Skeletal muscle satellite cell (primary cell): ENCODE data around the gene ZFAND4. TPM values are rescaled to one million over a fixed set of nuclear protein-coding genes. Genes with fewer than 3 reads are reported as not detected.
"Not testable (repeated sequence)": the region's sequence is repeated elsewhere in the genome, so short reads cannot be mapped to it uniquely, and the experiment has no call there.

Source experiments
- H3K27me3 ChIP-seq: 2 replicates; pipeline ENCODE4 v1.7.0; 2013; ENCODE audit warnings: low read length; ENCODE audit not compliant: control insufficient read depth, insufficient read depth
- H3K36me3 ChIP-seq: 2 replicates; pipeline ENCODE4 v1.7.0; 2013; ENCODE audit warnings: mild to moderate bottlenecking, control low read depth, low read length; ENCODE audit not compliant: insufficient read depth
- H3K4me1 ChIP-seq: 2 replicates; pipeline ENCODE4 v1.7.0; 2013; ENCODE audit warnings: low read length; ENCODE audit not compliant: control insufficient read depth, insufficient read depth
- H3K4me2 ChIP-seq: 2 replicates; pipeline ENCODE4 v1.7.0; 2013; ENCODE audit warnings: mild to moderate bottlenecking, low read length
- H3K4me3 ChIP-seq: 2 replicates; pipeline ENCODE4 v1.7.0; 2013; ENCODE audit warnings: low read length
- H3K9ac ChIP-seq: 2 replicates; pipeline ENCODE4 v1.7.0; 2013; ENCODE audit warnings: mild to moderate bottlenecking, low read depth, low read length, moderate library complexity
- H3K9me3 ChIP-seq: replicated peaks from 2 replicates; pipeline ENCODE4 v1.7.0; 2013; ENCODE audit warnings: mild to moderate bottlenecking, control low read depth, low read length
- total RNA-seq: library from RNA; depleted of rRNA; stranded (reverse); fragments of >200 nt; gene quantifications from 2 replicates; pipeline ENCODE4 v1.2.3, GENCODE V29; 2012; rRNA removed

Gene ZFAND4
- 4.6 and 5.9 TPM in 2 replicates for total RNA-seq

DNA sequence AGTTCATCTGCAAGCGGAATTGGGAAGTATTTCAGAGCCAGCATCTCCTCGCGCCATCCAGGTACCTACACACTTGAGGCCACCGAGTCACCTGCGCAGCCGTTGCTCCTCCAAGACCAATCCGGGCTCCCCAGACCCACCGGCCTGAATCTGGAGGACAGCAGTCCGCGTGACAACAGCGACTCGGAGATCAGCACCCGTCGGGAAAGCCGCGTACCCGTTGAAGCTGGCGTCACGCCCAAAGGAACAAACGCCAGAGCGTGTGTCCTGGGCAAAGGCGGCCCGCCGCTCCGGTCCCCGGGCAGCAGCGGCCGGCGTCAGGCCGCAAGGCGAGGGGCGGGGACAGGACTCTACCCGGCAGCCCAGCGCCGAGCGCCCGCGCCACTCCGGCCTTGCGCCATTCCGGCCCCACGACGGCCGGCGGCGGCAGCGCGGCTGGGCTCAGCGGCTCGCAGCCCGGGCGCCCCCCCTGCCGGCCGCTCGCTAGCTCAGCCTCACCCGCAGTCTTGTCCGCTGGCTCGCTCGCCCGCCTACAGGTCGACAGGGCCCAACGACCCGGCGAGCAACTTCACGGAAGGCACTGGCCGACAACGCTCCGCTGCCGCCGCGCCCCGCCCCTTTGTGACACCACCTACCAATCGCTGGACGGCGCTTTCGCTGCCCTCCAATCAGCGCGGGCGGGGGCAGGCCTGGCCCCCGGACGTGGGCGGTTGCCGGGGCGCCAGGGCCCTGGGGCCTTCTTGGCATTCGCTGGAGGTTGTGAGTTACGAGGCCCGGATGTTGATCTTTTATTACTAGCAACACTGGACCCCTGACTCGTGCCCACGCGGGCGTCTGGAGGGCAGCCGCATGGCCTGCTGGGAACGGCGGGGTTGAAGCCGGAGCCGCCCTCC is at the start of gene ZFAND4:
ZFAND4 (minus strand) TSS at position 592 of the 893 bp plus-strand sequence. CDS start 9,047 bp downstream, outside the sequence.
- H3K4me2 ChIP-seq = peak within 1 kb of the TSS; percentile 90
- no peaks in the 10 kb centered on the region for H3K9me3 ChIP-seq
- H3K4me3 ChIP-seq = peak within 1 kb of the TSS; percentile 94
- H3K4me1 ChIP-seq = peaks cover 5% of the 10 kb centered on the region
- H3K9ac ChIP-seq = peak within 1 kb of the TSS; percentile 90
- H3K36me3 ChIP-seq = no peaks in the 10 kb centered on the region
- no peaks in the 10 kb centered on the region for H3K27me3 ChIP-seq

DNA sequence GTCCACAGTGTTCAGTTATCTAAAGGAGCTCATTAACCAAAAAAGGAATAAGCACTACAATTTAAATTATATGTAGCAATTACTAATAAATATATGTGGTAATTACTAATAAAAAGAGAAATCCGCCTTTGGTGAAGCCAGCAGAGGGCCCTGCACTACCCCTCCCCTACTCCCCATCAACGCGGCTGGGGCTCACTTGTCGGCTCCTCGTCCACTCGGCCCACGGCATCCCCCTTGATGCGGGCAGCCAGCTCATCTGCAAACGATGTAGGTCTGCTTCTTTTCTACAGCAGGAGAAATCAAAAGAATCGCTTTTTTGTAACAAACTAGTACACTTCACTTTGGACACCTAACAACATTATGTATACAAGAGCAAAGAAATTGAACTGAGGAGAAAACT is 48.9 kb upstream of the ZFAND4 start:
- not testable (repeated sequence) for H3K9ac ChIP-seq, H3K27me3 ChIP-seq, H3K9me3 ChIP-seq, H3K4me2 ChIP-seq, H3K4me3 ChIP-seq, H3K4me1 ChIP-seq, H3K36me3 ChIP-seq

DNA sequence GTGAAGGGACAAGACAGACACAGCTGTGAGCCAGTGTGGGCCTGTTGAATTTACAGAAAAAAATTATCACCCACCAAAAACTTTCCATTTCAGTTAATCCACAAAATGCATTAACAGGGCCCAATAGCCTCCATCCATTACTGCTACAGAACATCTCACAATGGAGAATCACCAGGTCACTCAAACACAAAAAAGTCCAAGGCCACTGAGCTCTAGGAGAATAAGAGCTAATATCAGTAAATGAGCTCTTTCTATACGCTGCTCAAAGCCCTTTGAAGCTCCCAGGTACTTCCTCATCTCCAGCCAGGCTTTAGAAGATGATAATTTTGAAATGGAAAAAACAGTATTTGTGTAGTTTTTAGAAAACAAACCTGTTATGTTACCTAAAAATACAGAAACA is 45.1 kb upstream of the ZFAND4 start:
- H3K4me1 ChIP-seq, H3K27me3 ChIP-seq, H3K36me3 ChIP-seq, H3K4me3 ChIP-seq, H3K9me3 ChIP-seq, H3K9ac ChIP-seq, H3K4me2 ChIP-seq: not testable (repeated sequence)

DNA sequence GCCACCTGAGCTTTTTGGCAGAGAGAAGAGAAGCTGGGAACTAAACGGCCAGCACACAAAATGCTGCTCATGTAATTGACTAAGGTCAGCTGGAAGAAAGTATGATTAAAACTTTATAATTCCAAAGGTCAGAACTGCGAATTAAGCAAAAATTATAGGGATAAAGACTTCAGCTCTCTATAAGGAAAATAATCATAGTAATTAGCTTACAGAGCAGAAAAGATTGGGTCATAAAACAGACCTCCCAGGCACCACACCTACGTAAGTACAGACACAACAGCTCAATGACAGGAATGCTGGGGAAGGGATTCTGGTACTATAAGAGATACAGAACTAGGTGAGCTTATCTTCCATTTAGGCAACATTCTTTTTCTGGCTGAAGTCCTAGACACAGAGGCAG is 44.5 kb upstream of the ZFAND4 start:
- H3K4me1 ChIP-seq, H3K4me3 ChIP-seq, H3K4me2 ChIP-seq, H3K27me3 ChIP-seq, H3K9me3 ChIP-seq, H3K36me3 ChIP-seq, H3K9ac ChIP-seq: not testable (repeated sequence)

DNA sequence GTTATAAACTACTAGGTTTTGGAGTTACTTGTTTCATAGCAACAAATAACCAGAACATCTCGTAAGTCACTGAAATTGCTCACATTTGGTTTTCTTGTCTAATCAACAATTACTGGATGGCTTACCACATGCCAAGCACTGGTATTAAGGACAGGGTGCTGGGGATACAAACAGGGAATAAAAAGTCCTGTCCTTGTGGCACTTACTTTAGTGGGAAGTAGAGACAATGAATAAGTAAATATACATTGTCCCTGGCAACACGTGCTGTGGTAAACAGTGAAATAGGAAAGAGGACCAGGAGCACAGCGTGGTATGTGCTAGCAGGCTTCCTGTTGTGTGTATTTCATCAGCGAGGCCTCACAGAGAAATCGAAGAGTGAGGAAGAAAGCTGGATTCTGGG is 38.7 kb upstream of the ZFAND4 start:
- not testable (repeated sequence) for H3K4me1 ChIP-seq, H3K36me3 ChIP-seq, H3K27me3 ChIP-seq, H3K4me2 ChIP-seq, H3K9ac ChIP-seq, H3K4me3 ChIP-seq, H3K9me3 ChIP-seq

DNA sequence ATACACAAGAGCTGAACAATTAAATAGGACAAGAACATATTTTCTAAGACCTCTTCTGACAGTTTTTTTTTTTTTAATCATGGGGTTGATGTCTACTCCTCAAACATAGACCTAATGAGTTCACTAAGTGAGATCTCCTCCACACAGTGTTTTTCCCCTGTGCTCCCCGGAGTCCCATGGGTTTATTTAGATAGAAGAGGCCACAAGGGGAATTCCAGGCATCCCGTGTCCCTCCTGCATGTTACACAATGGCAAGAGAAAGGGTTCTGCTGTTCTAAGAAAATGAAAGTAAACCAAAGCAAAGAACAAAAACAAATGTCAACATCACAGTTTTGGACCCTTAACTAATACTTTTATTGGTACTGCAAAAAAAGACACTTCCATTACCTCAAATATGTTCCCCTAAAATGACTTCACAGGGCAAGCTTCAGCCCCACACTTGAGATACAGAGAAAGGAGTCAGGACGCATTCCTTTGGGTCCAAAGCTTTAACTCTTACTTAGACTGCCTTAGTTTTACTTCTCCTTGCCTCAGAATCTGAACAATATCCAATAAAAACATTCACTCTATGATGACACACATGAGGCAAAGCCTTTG is 37.7 kb upstream of the ZFAND4 start:
- H3K4me1 ChIP-seq, H3K27me3 ChIP-seq, H3K9ac ChIP-seq, H3K36me3 ChIP-seq, H3K4me3 ChIP-seq, H3K9me3 ChIP-seq, H3K4me2 ChIP-seq: not testable (repeated sequence)

DNA sequence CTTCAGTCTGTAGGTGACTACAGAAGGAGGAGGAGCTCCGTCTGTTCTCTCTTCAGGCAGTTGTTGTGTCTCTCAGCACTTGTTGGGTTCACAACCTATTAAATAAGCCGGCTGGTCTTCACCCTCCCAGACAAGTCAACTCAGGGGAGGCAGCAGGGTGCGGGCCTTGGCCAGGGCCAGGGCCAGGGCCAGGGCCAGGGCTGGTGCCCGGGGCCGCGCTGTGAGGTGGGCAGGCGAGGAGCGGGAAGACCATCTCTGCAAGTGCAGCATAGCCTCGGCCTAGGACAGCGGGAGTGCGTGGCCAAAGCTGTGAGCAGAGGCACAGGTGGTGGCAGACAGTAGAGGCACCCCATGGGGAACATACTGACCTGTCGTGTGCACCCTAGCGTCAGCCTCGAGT is 5.9 kb upstream of the ZFAND4 start:
- H3K4me1 ChIP-seq, H3K4me2 ChIP-seq, H3K27me3 ChIP-seq, H3K4me3 ChIP-seq, H3K9ac ChIP-seq, H3K36me3 ChIP-seq, H3K9me3 ChIP-seq: not testable (repeated sequence)

DNA sequence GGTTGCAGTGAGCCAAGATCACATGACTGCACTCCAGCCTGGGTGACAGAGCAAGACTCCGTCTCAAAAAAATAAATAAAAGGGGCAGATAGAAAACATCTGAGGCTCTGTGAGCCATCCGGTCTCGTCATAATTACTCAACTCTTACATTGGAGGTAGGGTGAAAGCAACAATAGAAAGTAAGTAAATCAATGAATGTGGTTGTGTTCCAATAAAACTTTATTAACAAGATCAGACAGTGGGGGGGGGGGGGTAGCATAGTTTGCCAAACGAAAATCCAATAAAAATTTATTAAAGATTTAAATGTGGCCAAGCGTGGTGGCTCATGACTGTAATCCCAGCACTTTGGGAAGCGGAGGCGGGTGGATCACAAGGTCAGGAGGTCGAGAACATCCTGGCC is 2.8 kb upstream of the ZFAND4 start:
- Histone ChIP-seq H3K9ac (no peak overlapping the region), H3K27me3 (no peaks in the 10 kb centered on the region), H3K9me3 (no peaks in the 10 kb centered on the region), H3K4me1 (peaks cover 5% of the 10 kb centered on the region), H3K36me3 (no peaks in the 10 kb centered on the region), H3K4me3 (no peak overlapping the region), H3K4me2 (no peak overlapping the region)

DNA sequence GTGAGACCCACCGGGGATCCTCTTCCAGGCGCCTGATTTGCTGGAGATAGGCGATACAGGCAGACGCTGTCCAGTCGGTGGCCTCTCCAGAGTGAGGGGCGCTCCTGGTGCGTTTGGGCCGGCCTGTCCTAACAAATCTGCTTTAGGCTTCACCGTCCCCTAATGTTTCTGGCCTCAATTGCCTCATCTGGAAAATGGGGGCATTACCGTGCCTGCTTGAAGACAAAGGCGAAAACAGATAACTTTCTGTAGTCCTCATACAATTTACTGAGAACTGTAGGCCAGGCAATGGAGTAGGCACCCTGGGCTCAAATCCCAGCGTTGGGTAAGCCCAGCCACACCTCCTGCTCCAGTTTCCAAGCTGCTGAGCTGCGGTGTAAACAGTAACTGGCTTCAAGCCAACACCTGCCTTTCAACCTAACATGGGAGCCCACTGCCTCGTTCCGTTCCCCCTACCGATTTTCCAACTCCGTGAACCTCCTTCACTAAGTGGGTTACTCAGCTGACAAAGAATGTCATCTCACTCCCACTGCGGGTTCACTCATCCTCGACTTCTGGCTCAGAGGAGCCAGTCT is 589 bp upstream of the ZFAND4 start:
- Histone ChIP-seq H3K27me3 (no peaks in the 10 kb centered on the region), H3K4me1 (peaks cover 5% of the 10 kb centered on the region), H3K9me3 (no peaks in the 10 kb centered on the region), H3K36me3 (no peaks in the 10 kb centered on the region), H3K4me3 (peak overlapping the region; percentile 94), H3K4me2 (peak overlapping the region; percentile 90), H3K9ac (peak overlapping the region; percentile 90)

DNA sequence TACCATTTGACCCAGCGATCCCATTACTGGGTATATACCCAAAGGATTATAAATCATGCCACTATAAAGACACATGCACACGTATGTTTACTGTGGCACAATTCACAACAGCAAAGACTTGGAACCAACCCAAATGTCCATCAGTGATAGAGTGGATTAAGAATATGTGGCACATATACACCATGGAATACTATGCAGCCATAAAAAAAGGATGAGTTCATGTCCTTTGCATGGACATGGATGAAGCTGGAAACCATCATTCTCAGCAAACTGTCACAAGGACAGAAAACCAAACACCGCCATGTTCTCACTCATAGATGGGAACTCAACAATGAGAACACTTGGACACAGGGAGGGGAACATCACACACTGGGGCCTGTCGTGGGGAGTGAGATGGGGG is 1.3 kb downstream of the ZFAND4 start:
- Histone ChIP-seq H3K4me3 (peak overlapping the region; percentile 94), H3K4me2 (peak overlapping the region; percentile 90)
- not testable (repeated sequence) for H3K9me3 ChIP-seq, H3K9ac ChIP-seq, H3K4me1 ChIP-seq, H3K27me3 ChIP-seq, H3K36me3 ChIP-seq

DNA sequence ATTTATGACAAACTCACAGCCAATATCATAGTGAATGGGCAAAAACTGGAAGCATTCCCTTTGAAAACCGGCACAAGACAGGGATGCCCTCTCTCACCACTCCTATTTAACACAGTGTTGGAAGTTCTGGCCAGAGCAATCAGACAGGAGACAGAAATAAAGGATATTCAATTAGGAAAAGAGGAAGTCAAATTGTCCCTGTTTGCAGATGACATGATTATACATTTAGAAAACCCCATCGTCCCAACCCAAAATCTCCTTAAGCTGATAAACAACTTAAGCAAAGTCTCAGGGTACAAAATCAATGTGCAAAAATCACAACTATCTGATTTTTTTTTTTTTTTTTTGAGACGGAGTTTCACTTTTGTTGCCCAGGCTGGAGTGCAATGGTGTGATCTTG is 2.7 kb downstream of the ZFAND4 start:
- not testable (repeated sequence) for H3K4me1 ChIP-seq, H3K4me2 ChIP-seq, H3K27me3 ChIP-seq, H3K36me3 ChIP-seq, H3K9me3 ChIP-seq, H3K9ac ChIP-seq, H3K4me3 ChIP-seq
